HepG2 (cell line): ENCODE measurements around the gene GALNTL6. TPM values are rescaled to one million over a fixed set of nuclear protein-coding genes. Genes with fewer than 3 reads are reported as not detected.

Experiments
- ATAC-seq: fragments of 200-7000 bp; cut with Tn5 transposase; 3 replicates; pipeline ENCODE4 v1.9.1; 2020; ENCODE audit warnings: mild to moderate bottlenecking, moderate library complexity
- BruUV-seq: library from RNA; stranded (reverse); fragments of 400-500 nt; replicated peaks from 2 replicates; lab custom pipeline; 2021; lab: Mats Ljungman, UMichigan
- CTCF ChIA-PET: fragments of 300-600 bp; formaldehyde crosslinking; extraction: SDS; loops from one replicate; lab custom pipeline; 2021; ENCODE audit warnings: low total read pairs, inconsistent platforms, low intra/inter-chr PET ratio; lab: Yijun Ruan, JAX
- POLR2A ChIA-PET: fragments of 350-600 bp; sonication (Branson Sonifier 250); formaldehyde crosslinking; loops from one replicate; lab custom pipeline; 2020; ENCODE audit warnings: antibody characterized with exemption, inconsistent platforms; lab: Yijun Ruan, JAX
- DNase-seq: peaks from one replicate; pipeline ENCODE4 v3.0.0-alpha.2; 2015; ENCODE audit warnings: low spot score
- FAIRE-seq: peaks from 3 replicates; lab custom pipeline; 2011; peaks lifted over from hg19 to GRCh38; lab: Jason Lieb, UNC
- H2AFZ ChIP-seq: one replicate; pipeline ENCODE4 v1.6.1; 2011; ENCODE audit warnings: low read length, inconsistent platforms
- H3K27ac ChIP-seq: fragments of 300-600 bp; 3 replicates; pipeline ENCODE4 v1.8.0; 2011; ENCODE audit warnings: mixed run types, mild to moderate bottlenecking, mixed read lengths, low read length, inconsistent platforms; ENCODE audit not compliant: insufficient read depth; ENCODE audit errors: extremely low read length
- H3K27me3 ChIP-seq, 2 experiments: fragments of 200-600 bp in 1 of 2; 2 replicates in 1 of 2; 3 replicates in 1 of 2; pipeline versions ENCODE4 v1.6.0 to v1.8.0; 2011; ENCODE audit warnings: low read length in 2 of 2, mild to moderate bottlenecking in 2 of 2, moderate library complexity in 2 of 2, inconsistent platforms in 1 of 2; ENCODE audit not compliant: insufficient read depth in 2 of 2, control insufficient read depth in 1 of 2
- H3K36me3 ChIP-seq, 2 experiments: fragments of 200-600 bp in 1 of 2; replicated peaks in 1 of 2; 2 replicates in 1 of 2; 3 replicates in 1 of 2; pipeline versions ENCODE4 v1.5.1 to v1.8.0; 2011; ENCODE audit warnings: low read length in 2 of 2, inconsistent platforms in 1 of 2; ENCODE audit not compliant: insufficient read depth in 2 of 2, control insufficient read depth in 1 of 2
- H3K4me1 ChIP-seq: 2 replicates; pipeline ENCODE4 v1.5.1; 2012; ENCODE audit warnings: low read length, inconsistent platforms; ENCODE audit not compliant: insufficient read depth
- H3K4me2 ChIP-seq: 2 replicates; pipeline ENCODE4 v1.6.0; 2011; ENCODE audit warnings: low read depth, low read length, inconsistent platforms
- H3K4me3 ChIP-seq, 3 experiments: fragments of 200-600 bp in 1 of 3; sonication (generic), shearing (Covaris generic) in 1 of 3; replicated peaks in 1 of 3; 2 replicates each; pipeline ENCODE4 v1.5.1; 2011 to 2016; ENCODE audit warnings: low read length in 3 of 3, inconsistent platforms in 2 of 3, low read depth in 2 of 3, mild to moderate bottlenecking in 2 of 3, control low read depth in 1 of 3, mixed read lengths in 1 of 3; ENCODE audit not compliant: insufficient read depth in 1 of 3
- H3K79me2 ChIP-seq: one replicate; pipeline ENCODE4 v1.6.1; 2011; ENCODE audit warnings: low read length, inconsistent platforms; ENCODE audit not compliant: insufficient read depth
- H3K9ac ChIP-seq: 2 replicates; pipeline ENCODE4 v1.6.0; 2011; ENCODE audit warnings: mild to moderate bottlenecking, low read depth, low read length, inconsistent platforms; ENCODE audit not compliant: insufficient read depth
- H3K9me3 ChIP-seq: 2 replicates; pipeline ENCODE4 v1.5.1; 2012; ENCODE audit warnings: mild to moderate bottlenecking, low read length
- H4K20me1 ChIP-seq: 2 replicates; pipeline ENCODE4 v1.6.0; 2011; ENCODE audit warnings: inconsistent platforms, mild to moderate bottlenecking, low read length, moderate library complexity; ENCODE audit not compliant: insufficient read depth
- ARID5B ChIP-seq: IDR thresholded peaks from 2 replicates; pipeline ENCODE4 v1.4.0; 2020; ENCODE audit warnings: mild to moderate bottlenecking, missing genetic modification reagents
- EP300 ChIP-seq, 3 experiments: sonication (generic) in 1 of 3; formaldehyde crosslinking in 1 of 3; IDR thresholded peaks; 2 replicates each; pipeline versions ENCODE4 v1.5.1 to v1.6.1; 2011 to 2020; ENCODE audit warnings: low read depth in 2 of 3, low read length in 2 of 3, borderline replicate concordance in 1 of 3, improper control_type of control experiment in 1 of 3, mild to moderate bottlenecking in 1 of 3, missing genetic modification reagents in 1 of 3, moderate library complexity in 1 of 3
- HMGA1 ChIP-seq: sonication (generic); formaldehyde crosslinking; conservative IDR thresholded peaks from 2 replicates; pipeline ENCODE4 v1.4.0; 2020; ENCODE audit warnings: missing genetic modification reagents
- HMGXB4 ChIP-seq, 2 experiments: sonication (generic) in 1 of 2; formaldehyde crosslinking in 1 of 2; IDR thresholded peaks; 2 replicates each; pipeline versions ENCODE4 v1.4.0 to v1.6.1; 2018 to 2020; ENCODE audit warnings: missing genetic modification reagents in 2 of 2, borderline replicate concordance in 1 of 2, low read depth in 1 of 2, mild to moderate bottlenecking in 1 of 2, missing biosample characterization in 1 of 2
- HOMEZ ChIP-seq: IDR thresholded peaks from 2 replicates; pipeline ENCODE4 v1.6.1; 2016; ENCODE audit warnings: low read depth
- LCORL ChIP-seq, 2 experiments: fragments of 450-650 bp in 1 of 2; sonication (generic) in 1 of 2; formaldehyde crosslinking in 1 of 2; IDR thresholded peaks; 2 replicates each; pipeline versions ENCODE4 v1.5.0 to v1.6.1; 2017 to 2020; ENCODE audit warnings: antibody characterized with exemption in 1 of 2, missing genetic modification reagents in 1 of 2
- MBD4 ChIP-seq: IDR thresholded peaks from 2 replicates; pipeline ENCODE4 v1.6.1; 2012; ENCODE audit warnings: low read length, inconsistent platforms, borderline replicate concordance
- MBNL3 ChIP-seq: fragments of 250-450 bp; sonication (Bioruptor Pico); conservative IDR thresholded peaks from 2 replicates; pipeline ENCODE4 v1.8.0; 2022; ENCODE audit warnings: mild to moderate bottlenecking, inconsistent platforms
- MEIS1 ChIP-seq: sonication (generic); formaldehyde crosslinking; IDR thresholded peaks from 2 replicates; pipeline ENCODE4 v1.9.0; 2021; ENCODE audit warnings: mild to moderate bottlenecking, missing genetic modification reagents, moderate library complexity, borderline replicate concordance
- SAP130 ChIP-seq: IDR thresholded peaks from 2 replicates; pipeline ENCODE4 v1.6.1; 2016; ENCODE audit warnings: low read depth
- SRF ChIP-seq: IDR thresholded peaks from 2 replicates; pipeline ENCODE4 v1.6.1; 2011; ENCODE audit warnings: mild to moderate bottlenecking, low read depth, low read length, moderate library complexity
- TCF12 ChIP-seq, 2 experiments: fragments of 450-650 bp in 1 of 2; sonication (generic) in 1 of 2; formaldehyde crosslinking in 1 of 2; IDR thresholded peaks; 2 replicates each; pipeline versions ENCODE4 v1.6.1 to v1.8.0; 2017 to 2022; ENCODE audit warnings: antibody characterized with exemption in 1 of 2, mild to moderate bottlenecking in 1 of 2, missing genetic modification reagents in 1 of 2, moderate library complexity in 1 of 2
- ZBTB20 ChIP-seq: sonication (generic); formaldehyde crosslinking; IDR thresholded peaks from 2 replicates; pipeline ENCODE4 v1.8.1; 2023; ENCODE audit warnings: missing genetic modification reagents, low read depth, mild to moderate bottlenecking, borderline replicate concordance
- ZBTB3 ChIP-seq: sonication (generic); formaldehyde crosslinking; IDR thresholded peaks from 2 replicates; pipeline ENCODE4 v1.4.0; 2020; ENCODE audit warnings: low read depth, mild to moderate bottlenecking, moderate library complexity, missing genetic modification reagents, borderline replicate concordance
- ZNF282 ChIP-seq: fragments of 450-650 bp; IDR thresholded peaks from 2 replicates; pipeline ENCODE4 v1.6.1; 2018; ENCODE audit not compliant: partially characterized antibody
- ZNF572 ChIP-seq: sonication (generic); formaldehyde crosslinking; IDR thresholded peaks from 2 replicates; pipeline ENCODE4 v1.5.1; 2020; ENCODE audit warnings: mild to moderate bottlenecking, missing genetic modification reagents
- WGBS: methylation state at CpG from one replicate; pipeline ENCODE4 v1.1.6; 2017; ENCODE audit warnings: low lambda C conversion rate; 5-methylcytosine and 5-hydroxymethylcytosine counted together
- in situ Hi-C: cut with HindIII; loops from 2 replicates; pipeline ENCODE4 v1.10.0; 2017; ENCODE audit warnings: low pct_unique_long_range_greater_than_20kb; ENCODE audit not compliant: extremely low pct_ligation_motif_present
- intact Hi-C: fragments of 100-400 bp; cut with micrococcal nuclease; formaldehyde crosslinking; loops from one replicate; pipeline ENCODE4 v1.10.0; 2022; ENCODE audit not compliant: unreplicated experiment
- polyA plus RNA-seq, 8 experiments: library from polyadenylated mRNA; depleted of rRNA in 3 of 8; stranded (reverse) in 7 of 8; unstranded in 1 of 8; fragments of >200 nt; fragmentation: Illumina TruSeq in 4 of 8; extraction: Trizol in 4 of 8; gene quantifications; 2 replicates each; pipeline versions ENCODE4 v1.2.1 to v1.2.3, GENCODE V29; 2011 to 2016; ENCODE audit warnings: low read depth in 4 of 8, missing spikeins in 1 of 8, mixed read lengths in 1 of 8; ENCODE audit not compliant: insufficient read depth in 1 of 8
- total RNA-seq, 5 experiments: library from RNA; depleted of rRNA; stranded (reverse); fragments of >200 nt; fragmentation: Illumina TruSeq; extraction: Trizol; gene quantifications; 2 replicates each; pipeline ENCODE4 v1.2.3, GENCODE V29; 2016; ENCODE audit warnings: low read depth in 1 of 5

Gene GALNTL6
- total and polyA plus RNA-seq, 2 of the 13 experiments (the other 11 are each of a cell fraction or from before 2014, with no cell fraction given): not detected

- TF ChIP-seq LCORL (IDR thresholded peaks at IDR 0.05): no peak
- TF ChIP-seq LCORL (CRISPR knock-in tag; IDR thresholded peaks at IDR 0.05): no peak
- TF ChIP-seq ZBTB3 (CRISPR knock-in tag): no peak
- TF ChIP-seq ARID5B (CRISPR knock-in tag): no peak
- TF ChIP-seq EP300 (IDR thresholded peaks at IDR 0.05; ENCODE audit: low read depth in 2 of 2, low read length in 2 of 2): no peak
- no peak for TF ChIP-seq EP300 (CRISPR knock-in tag; IDR thresholded peaks at IDR 0.05; ENCODE audit: borderline replicate concordance)
- no peak for TF ChIP-seq TCF12 (IDR thresholded peaks at IDR 0.05)
- no peak for TF ChIP-seq TCF12 (CRISPR knock-in tag; IDR thresholded peaks at IDR 0.05)
- no peak for TF ChIP-seq ZNF282
- no peak for TF ChIP-seq HMGA1
- TF ChIP-seq, all 625 proteins: peak for 0
These were observed 815.1 kb downstream of the GALNTL6 start (continued) for GRCh38 chr4:172628263-172628662.

GRCh38 chr4:172630280-172630679 is 817.1 kb downstream of the GALNTL6 start:
- peaks cover 48% of the 10 kb centered on the region for H3K9me3 ChIP-seq
- no peaks in the 10 kb centered on the region for H3K27me3 ChIP-seq
- no peaks in the 10 kb centered on the region for H4K20me1 ChIP-seq
- no peak overlapping the region for H3K4me3 ChIP-seq
- ChIA-PET POLR2A (no interaction called here), CTCF (no interaction called here)
- no peaks in the 10 kb centered on the region for H3K79me2 ChIP-seq
- no peak overlapping the region for H2AFZ ChIP-seq
- no peaks in the 10 kb centered on the region for H3K36me3 ChIP-seq
- H3K4me2 ChIP-seq: no peak overlapping the region
- WGBS: 19% methylated on average over 3 of the region's 3 CpGs
- no peak overlapping the region for H3K27ac ChIP-seq
- no peak for DNase-seq
- BruUV-seq: no TSS peak
- in situ Hi-C loops (no loop called here), intact Hi-C loops (no loop called here)
- no peak for FAIRE-seq
- no peak overlapping the region for H3K9ac ChIP-seq
- no peaks in the 10 kb centered on the region for H3K4me1 ChIP-seq
- no peak for ATAC-seq
- no peak for TF ChIP-seq ZBTB20 (CRISPR knock-in tag)
- TF ChIP-seq MEIS1 (CRISPR knock-in tag): no peak
- no peak for TF ChIP-seq ZNF572
- no peak for TF ChIP-seq HOMEZ (CRISPR knock-in tag)
- TF ChIP-seq MBD4: no peak
- no peak for TF ChIP-seq SAP130 (CRISPR knock-in tag)
- TF ChIP-seq MBNL3 (CRISPR knock-in tag): no peak
- TF ChIP-seq SRF: no peak
- TF ChIP-seq ZBTB3 (CRISPR knock-in tag): no peak
- TF ChIP-seq HMGXB4 (CRISPR knock-in tag; IDR thresholded peaks at IDR 0.05; ENCODE audit: borderline replicate concordance in 1 of 2, low read depth in 1 of 2): no peak
